Spleen (tissue), 13 donors: ENCODE data around the gene CXCL14. TPM values are rescaled to one million over a fixed set of nuclear protein-coding genes. Genes with fewer than 3 reads are reported as not detected.
A peak's percentile ranks its signal among the peaks of the same experiment; 100 is the strongest.

ENCODE experiments used
- DNase-seq: peaks from one replicate; pipeline ENCODE4 v3.0.0-alpha.2; 2020
- H3K27ac ChIP-seq, 8 donors: fragments of 200-600 bp; sonication (generic) in 7 of 8; 1 replicate in 4 of 8; 2 replicates in 4 of 8; pipeline versions ENCODE4 v1.5.0 to v1.8.0; 2016 to 2021; ENCODE audit warnings: inconsistent platforms in 4 of 8, mild to moderate bottlenecking in 4 of 8, moderate library complexity in 1 of 8
- H3K27me3 ChIP-seq, 7 donors: fragments of 200-600 bp; sonication (generic) in 6 of 7; replicated peaks in 1 of 7; 1 replicate in 4 of 7; 2 replicates in 3 of 7; pipeline versions ENCODE4 v1.5.0 to v1.8.0; 2016 to 2021; ENCODE audit warnings: inconsistent platforms in 3 of 7, mild to moderate bottlenecking in 1 of 7
- H3K36me3 ChIP-seq, 6 donors: fragments of 200-600 bp; sonication (generic) in 5 of 6; 1 replicate in 4 of 6; 2 replicates in 2 of 6; pipeline versions ENCODE4 v1.5.0 to v1.8.0; 2016 to 2021; ENCODE audit warnings: inconsistent platforms in 2 of 6
- H3K4me1 ChIP-seq, 6 donors: fragments of 200-600 bp; sonication (generic) in 5 of 6; 1 replicate in 3 of 6; 2 replicates in 3 of 6; pipeline versions ENCODE4 v1.5.0 to v1.8.0; 2016 to 2021; ENCODE audit warnings: inconsistent platforms in 3 of 6
- H3K4me3 ChIP-seq, 8 donors: fragments of 200-600 bp; sonication (generic) in 7 of 8; 1 replicate in 4 of 8; 2 replicates in 4 of 8; pipeline versions ENCODE4 v1.5.0 to v1.8.0; 2016 to 2021; ENCODE audit warnings: inconsistent platforms in 4 of 8, mild to moderate bottlenecking in 4 of 8, moderate library complexity in 2 of 8
- H3K9me3 ChIP-seq, 8 donors: fragments of 200-600 bp; sonication (generic) in 7 of 8; 1 replicate in 4 of 8; 2 replicates in 4 of 8; pipeline versions ENCODE4 v1.5.0 to v1.8.0; 2016 to 2021; ENCODE audit warnings: inconsistent platforms in 4 of 8
- CTCF ChIP-seq, 11 experiments: fragments of 200-600 bp in 7 of 11; fragments of 450-650 bp in 4 of 11; sonication (generic) in 4 of 11; IDR thresholded peaks in 8 of 11; conservative IDR thresholded peaks in 3 of 11; 1 replicate in 7 of 11; 2 replicates in 4 of 11; pipeline versions ENCODE4 v1.4.0 to v1.8.0; 2016 to 2021; ENCODE audit warnings: antibody characterized with exemption in 11 of 11, inconsistent platforms in 4 of 11, mild to moderate bottlenecking in 1 of 11
- POLR2A ChIP-seq, 3 donors: fragments of 450-650 bp; IDR thresholded peaks; one replicate each; pipeline ENCODE4 v1.5.1; 2017; ENCODE audit warnings: antibody characterized with exemption in 3 of 3, mild to moderate bottlenecking in 1 of 3
- POLR2AphosphoS5 ChIP-seq, 3 donors: sonication (generic); formaldehyde crosslinking; IDR thresholded peaks; one replicate each; pipeline ENCODE4 v1.5.1; 2017; ENCODE audit warnings: antibody characterized with exemption in 3 of 3
- WGBS, 5 donors: extraction: QIAGEN DNeasy Blood & Tissue Kit in 3 of 5; methylation state at CpG; one replicate each; pipeline versions ENCODE4 v1.1.5 to v1.1.7; 2013 to 2018; 5-methylcytosine and 5-hydroxymethylcytosine counted together
- intact Hi-C: fragments of 100-400 bp; cut with DNase I; formaldehyde crosslinking; loops from one replicate; pipeline ENCODE4 v1.15.0; 2023; ENCODE audit warnings: low total_unique reads
- long read RNA-seq, 2 donors: transcript quantifications; one replicate each; lab custom pipeline, GENCODE V29; 2026
- polyA plus RNA-seq, 3 donors: library from polyadenylated mRNA; stranded (reverse); fragments of 200-250 nt; gene quantifications; one replicate each; pipeline ENCODE4 v1.2.1, GENCODE V29; 2013
- total RNA-seq, 7 donors: library from RNA; depleted of rRNA in 3 of 7; stranded (reverse); fragments of >200 nt in 3 of 7; fragmentation: NEBNext Ultra II Directional in 4 of 7; extraction: Animal tissue kit (Norgen Biotek cat#: 25700) in 4 of 7; gene quantifications; one replicate each; pipeline versions ENCODE4 v1.1.0 to v1.2.1, GENCODE V29; 2016 to 2021
- donor health status: healthy with polysubstance abuse.
- donor health status: DM: no; HTN: no; CAD: no; lungs with moderate emphysema.
- donor health status: DM: no; HTN: no; CAD: no.
- donor health status: Bipolar disorder and iron deficiency.
- donor health status: healthy.
- donor health status: DM: no; HTN: no; CAD: no.
- donor health status: DM: yes; HTN: yes; CAD: no.

CXCL14 gene, protein sequence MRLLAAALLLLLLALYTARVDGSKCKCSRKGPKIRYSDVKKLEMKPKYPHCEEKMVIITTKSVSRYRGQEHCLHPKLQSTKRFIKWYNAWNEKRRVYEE
- 10 to 100 TPM; 10.3 to 67.1 (median 42.4) TPM for total RNA-seq
- polyA plus RNA-seq, result 10 to 100 TPM; 42.4 to 45.9 (median 44.5) TPM
- long read RNA-seq, donor 1, partial matches to known transcripts, result 0 of 1 reads
- long read RNA-seq, donor 1, other reads (novel, unspliced or antisense), result 0 of 1 reads
- long read RNA-seq, donor 2, partial matches to known transcripts, result 0 of 4 reads
- long read RNA-seq, donor 2, other reads (novel, unspliced or antisense), result 0 of 4 reads

- peak; percentile 69 for DNase-seq
These were observed at the start of gene CXCL14 for GRCh38 chr5:135578685-135579341. Gene CXCL14 (minus strand): TSS chr5:135578991. CDS start chr5:135578778, 213 bp downstream.

GRCh38 chr5:135626636-135627035, 47.8 kb upstream of the CXCL14 start:
- TF ChIP-seq POLR2AphosphoS5 (IDR thresholded peaks at IDR 0.05) (no peak), POLR2A (IDR thresholded peaks at IDR 0.05) (no peak), CTCF (IDR thresholded peaks at IDR 0.05 in 8 of 11, conservative IDR thresholded peaks at IDR 0.05 in 3 of 11) (no peak)
- Histone ChIP-seq H3K36me3 (no peaks in the 10 kb centered on the region), H3K27ac (no peak overlapping the region), H3K27me3 (peaks cover 0 to 19% (median 0%) of the 10 kb centered on the region in 7 donors), H3K9me3 (no peaks in the 10 kb centered on the region), H3K4me1 (no peaks in the 10 kb centered on the region), H3K4me3 (no peak overlapping the region)
- 69 to 78% (median 76%) methylated on average over 3 of the region's 3 CpGs for WGBS, 5 donors
- intact Hi-C loops, result no loop called here
- no peak for DNase-seq

More at GRCh38 chr5:135578685-135579341, at the start of gene CXCL14:
- Histone ChIP-seq H3K27ac (peak within 1 kb of the TSS in 6 of 8 donors; percentile 25 to 70 (median 59)), H3K4me3 (peak within 1 kb of the TSS; percentile 18 to 59 (median 30)), H3K27me3 (peaks cover 0 to 83% (median 40%) of the 10 kb centered on the region in 7 donors), H3K36me3 (no peaks in the 10 kb centered on the region), H3K4me1 (peaks cover 0 to 18% (median 7%) of the 10 kb centered on the region in 6 donors), H3K9me3 (no peaks in the 10 kb centered on the region)
- intact Hi-C loops, result no loop called here
- WGBS, 5 donors, result 2 to 7% (median 4%) methylated on average over 34 to 68 of the region's 68 CpGs
- TF ChIP-seq POLR2AphosphoS5 (IDR thresholded peaks at IDR 0.05) (peak; percentile 36 to 76 (median 61)), POLR2A (IDR thresholded peaks at IDR 0.05) (no peak)

GRCh38 chr5:135625961-135626360, 47.2 kb upstream of the CXCL14 start:
- no peak overlapping the region for H3K27ac ChIP-seq
- no peaks in the 10 kb centered on the region for H3K9me3 ChIP-seq
- no peaks in the 10 kb centered on the region for H3K36me3 ChIP-seq
- no peaks in the 10 kb centered on the region for H3K4me1 ChIP-seq
- no peak for TF ChIP-seq POLR2AphosphoS5 (IDR thresholded peaks at IDR 0.05)
- no peak for TF ChIP-seq POLR2A (IDR thresholded peaks at IDR 0.05)
- no peak for TF ChIP-seq CTCF (IDR thresholded peaks at IDR 0.05 in 8 of 11, conservative IDR thresholded peaks at IDR 0.05 in 3 of 11)
- no peak overlapping the region for H3K4me3 ChIP-seq
- WGBS, 5 donors, result 82 to 97% (median 84%) methylated on average over 3 of the region's 3 CpGs
- intact Hi-C loops, result no loop called here
- DNase-seq, result no peak
- peaks cover 0 to 19% (median 0%) of the 10 kb centered on the region in 7 donors for H3K27me3 ChIP-seq

GRCh38 chr5:135625486-135625885, 46.7 kb upstream of the CXCL14 start:
- no peak overlapping the region for H3K4me3 ChIP-seq
- 75 to 100% (median 85%) methylated on average over 1 of the region's 1 CpG for WGBS, 5 donors
- no peaks in the 10 kb centered on the region for H3K4me1 ChIP-seq
- peaks cover 0 to 19% (median 0%) of the 10 kb centered on the region in 7 donors for H3K27me3 ChIP-seq
- no peak overlapping the region for H3K27ac ChIP-seq
- no peaks in the 10 kb centered on the region for H3K36me3 ChIP-seq
- peaks cover 0 to 2% (median 0%) of the 10 kb centered on the region in 8 donors for H3K9me3 ChIP-seq
- intact Hi-C loops, result no loop called here
- TF ChIP-seq POLR2AphosphoS5 (IDR thresholded peaks at IDR 0.05) (no peak), POLR2A (IDR thresholded peaks at IDR 0.05) (no peak), CTCF (IDR thresholded peaks at IDR 0.05 in 8 of 11, conservative IDR thresholded peaks at IDR 0.05 in 3 of 11) (no peak)
- DNase-seq, result no peak
